Sigmoid colon (tissue), 7 donors: ENCODE measurements around the gene LPP. TPM values are rescaled to one million over a fixed set of nuclear protein-coding genes. Genes with fewer than 3 reads are reported as not detected.

Experiments
- DNase-seq: peaks from one replicate; pipeline ENCODE4 v3.0.0-alpha.2; 2019
- H3K27ac ChIP-seq, 4 donors: fragments of 200-600 bp; sonication (generic); one replicate each; pipeline ENCODE4 v1.5.1; 2016 to 2019; ENCODE audit warnings: mild to moderate bottlenecking in 1 of 4
- H3K27me3 ChIP-seq, 3 donors: fragments of 200-600 bp; sonication (generic); one replicate each; pipeline ENCODE4 v1.5.1; 2019; ENCODE audit warnings: mild to moderate bottlenecking in 1 of 3
- H3K36me3 ChIP-seq, 4 donors: fragments of 200-600 bp; sonication (generic); one replicate each; pipeline ENCODE4 v1.5.1; 2016 to 2019
- H3K4me1 ChIP-seq, 4 donors: fragments of 200-600 bp; sonication (generic); one replicate each; pipeline ENCODE4 v1.5.1; 2017 to 2019
- H3K4me3 ChIP-seq, 4 donors: fragments of 200-600 bp; sonication (generic); one replicate each; pipeline ENCODE4 v1.5.1; 2017 to 2019; ENCODE audit warnings: mild to moderate bottlenecking in 2 of 4, moderate library complexity in 1 of 4
- H3K9me3 ChIP-seq, 4 donors: fragments of 200-600 bp in 3 of 4; sonication (generic) in 3 of 4; one replicate each; pipeline versions ENCODE4 v1.5.1 to v1.6.1; 2013 to 2019
- EP300 ChIP-seq, 4 donors: sonication (generic); formaldehyde crosslinking; IDR thresholded peaks; one replicate each; pipeline ENCODE4 v1.6.1; 2017; ENCODE audit warnings: antibody characterized with exemption in 4 of 4
- POLR2A ChIP-seq, 2 donors: fragments of 450-650 bp; IDR thresholded peaks; one replicate each; pipeline ENCODE4 v1.6.1; 2016; ENCODE audit warnings: antibody characterized with exemption in 2 of 2, mild to moderate bottlenecking in 2 of 2, moderate library complexity in 2 of 2
- POLR2AphosphoS5 ChIP-seq, 4 donors: sonication (generic); formaldehyde crosslinking; IDR thresholded peaks; one replicate each; pipeline ENCODE4 v1.6.1; 2017; ENCODE audit warnings: antibody characterized with exemption in 4 of 4
- WGBS, 2 donors: extraction: QIAGEN DNeasy Blood & Tissue Kit; methylation state at CpG; one replicate each; pipeline ENCODE4 v1.1.7; 2013; 5-methylcytosine and 5-hydroxymethylcytosine counted together
- intact Hi-C: fragments of 100-400 bp; cut with DNase I; formaldehyde crosslinking; loops from one replicate; pipeline ENCODE4 v1.15.1; 2023
- polyA plus RNA-seq, 3 donors: library from polyadenylated mRNA; stranded (reverse); fragments of 200-250 nt; gene quantifications; one replicate each; pipeline ENCODE4 v1.2.3, GENCODE V29; 2013
- total RNA-seq, 4 donors: library from RNA; depleted of rRNA; stranded (reverse); fragments of >200 nt; gene quantifications; one replicate each; pipeline ENCODE4 v1.1.0, GENCODE V29; 2016
- TF ChIP-seq, protein P1 (sequence below), 4 experiments: fragments of 450-650 bp in 3 of 4; fragments of 200-600 bp in 1 of 4; IDR thresholded peaks; one replicate each; pipeline ENCODE4 v1.5.1; 2016 to 2019; ENCODE audit warnings: antibody characterized with exemption in 4 of 4, mild to moderate bottlenecking in 3 of 4, moderate library complexity in 2 of 4
- donor health status: healthy with polysubstance abuse.
- donor health status: Bipolar disorder and iron deficiency.
- donor health status: healthy.

The LPP gene
- total and polyA plus RNA-seq, 7 donors, result 5.3 to 1,773 (median 824) TPM

DNA sequence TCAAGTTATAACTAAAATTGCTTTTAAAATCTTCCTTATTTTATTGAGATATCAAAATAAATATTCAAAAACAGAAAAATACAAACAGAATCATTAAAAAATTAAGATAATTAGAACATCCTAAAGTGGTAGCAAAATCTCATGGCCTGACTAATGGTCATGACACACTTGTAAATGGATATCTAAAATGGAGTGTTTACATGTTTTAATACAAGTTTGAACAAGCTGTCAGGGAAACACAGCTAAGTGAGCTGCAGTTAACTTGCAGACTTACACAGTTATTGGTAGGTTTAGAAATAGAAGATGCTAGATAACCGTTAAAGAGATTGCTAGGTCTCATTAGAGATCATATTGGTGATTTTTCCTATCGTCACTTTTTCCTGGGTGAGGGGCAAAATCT, 242.3 kb downstream of the LPP start:
- H3K27me3 ChIP-seq, result no peaks in the 10 kb centered on the region
- no peak overlapping the region for H3K4me3 ChIP-seq
- peaks cover 0 to 93% (median 79%) of the 10 kb centered on the region in 4 donors for H3K4me1 ChIP-seq
- no peak for TF ChIP-seq EP300 (IDR thresholded peaks at IDR 0.05)
- no peaks in the 10 kb centered on the region for H3K9me3 ChIP-seq
- DNase-seq, result no peak
- WGBS, 2 donors, result 88 to 92% methylated on average over 2 of the region's 2 CpGs
- no peaks in the 10 kb centered on the region for H3K36me3 ChIP-seq
- peak overlapping the region in 2 of 4 donors; percentile 48 to 59 for H3K27ac ChIP-seq
- intact Hi-C loops, result loop anchor here (10.0 kb wide), 1 partner anchor 369 kb away; no protein-coding TSS in a partner anchor

DNA sequence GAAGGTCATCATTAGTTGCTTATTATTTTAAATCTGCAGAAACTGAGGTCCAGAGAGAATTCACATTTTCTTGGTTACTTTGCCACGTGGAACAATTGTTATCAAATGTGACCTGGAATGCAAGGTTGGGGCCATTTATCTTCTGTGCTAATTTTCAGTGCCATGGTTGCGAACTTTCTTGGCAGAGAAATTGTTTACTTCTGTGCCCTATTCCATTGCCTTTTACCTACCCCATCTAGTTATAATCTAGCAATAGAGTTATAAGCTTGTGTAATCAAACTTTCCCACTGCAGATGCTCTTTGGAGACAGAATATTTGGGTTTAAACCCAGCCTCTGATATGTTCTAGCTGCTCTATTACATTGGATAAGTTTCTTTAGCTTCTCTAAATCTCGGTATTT, 242.9 kb downstream of the LPP start:
- Histone ChIP-seq H3K9me3 (no peaks in the 10 kb centered on the region), H3K36me3 (no peaks in the 10 kb centered on the region), H3K27ac (peak overlapping the region; percentile 15 to 59 (median 49)), H3K4me3 (no peak overlapping the region), H3K4me1 (peaks cover 0 to 92% (median 77%) of the 10 kb centered on the region in 4 donors), H3K27me3 (no peaks in the 10 kb centered on the region)
- DNase-seq, result no peak
- TF ChIP-seq POLR2AphosphoS5 (IDR thresholded peaks at IDR 0.05) (no peak), POLR2A (IDR thresholded peaks at IDR 0.05) (no peak), EP300 (IDR thresholded peaks at IDR 0.05) (no peak)
- TF ChIP-seq, protein P1, sequence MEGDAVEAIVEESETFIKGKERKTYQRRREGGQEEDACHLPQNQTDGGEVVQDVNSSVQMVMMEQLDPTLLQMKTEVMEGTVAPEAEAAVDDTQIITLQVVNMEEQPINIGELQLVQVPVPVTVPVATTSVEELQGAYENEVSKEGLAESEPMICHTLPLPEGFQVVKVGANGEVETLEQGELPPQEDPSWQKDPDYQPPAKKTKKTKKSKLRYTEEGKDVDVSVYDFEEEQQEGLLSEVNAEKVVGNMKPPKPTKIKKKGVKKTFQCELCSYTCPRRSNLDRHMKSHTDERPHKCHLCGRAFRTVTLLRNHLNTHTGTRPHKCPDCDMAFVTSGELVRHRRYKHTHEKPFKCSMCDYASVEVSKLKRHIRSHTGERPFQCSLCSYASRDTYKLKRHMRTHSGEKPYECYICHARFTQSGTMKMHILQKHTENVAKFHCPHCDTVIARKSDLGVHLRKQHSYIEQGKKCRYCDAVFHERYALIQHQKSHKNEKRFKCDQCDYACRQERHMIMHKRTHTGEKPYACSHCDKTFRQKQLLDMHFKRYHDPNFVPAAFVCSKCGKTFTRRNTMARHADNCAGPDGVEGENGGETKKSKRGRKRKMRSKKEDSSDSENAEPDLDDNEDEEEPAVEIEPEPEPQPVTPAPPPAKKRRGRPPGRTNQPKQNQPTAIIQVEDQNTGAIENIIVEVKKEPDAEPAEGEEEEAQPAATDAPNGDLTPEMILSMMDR (IDR thresholded peaks at IDR 0.05), result no peak
- intact Hi-C loops, result loop anchor here (10.0 kb wide), 1 partner anchor 368 kb away; no protein-coding TSS in a partner anchor
- WGBS, 2 donors, result 33 to 57% methylated on average over 3 of the region's 3 CpGs

DNA sequence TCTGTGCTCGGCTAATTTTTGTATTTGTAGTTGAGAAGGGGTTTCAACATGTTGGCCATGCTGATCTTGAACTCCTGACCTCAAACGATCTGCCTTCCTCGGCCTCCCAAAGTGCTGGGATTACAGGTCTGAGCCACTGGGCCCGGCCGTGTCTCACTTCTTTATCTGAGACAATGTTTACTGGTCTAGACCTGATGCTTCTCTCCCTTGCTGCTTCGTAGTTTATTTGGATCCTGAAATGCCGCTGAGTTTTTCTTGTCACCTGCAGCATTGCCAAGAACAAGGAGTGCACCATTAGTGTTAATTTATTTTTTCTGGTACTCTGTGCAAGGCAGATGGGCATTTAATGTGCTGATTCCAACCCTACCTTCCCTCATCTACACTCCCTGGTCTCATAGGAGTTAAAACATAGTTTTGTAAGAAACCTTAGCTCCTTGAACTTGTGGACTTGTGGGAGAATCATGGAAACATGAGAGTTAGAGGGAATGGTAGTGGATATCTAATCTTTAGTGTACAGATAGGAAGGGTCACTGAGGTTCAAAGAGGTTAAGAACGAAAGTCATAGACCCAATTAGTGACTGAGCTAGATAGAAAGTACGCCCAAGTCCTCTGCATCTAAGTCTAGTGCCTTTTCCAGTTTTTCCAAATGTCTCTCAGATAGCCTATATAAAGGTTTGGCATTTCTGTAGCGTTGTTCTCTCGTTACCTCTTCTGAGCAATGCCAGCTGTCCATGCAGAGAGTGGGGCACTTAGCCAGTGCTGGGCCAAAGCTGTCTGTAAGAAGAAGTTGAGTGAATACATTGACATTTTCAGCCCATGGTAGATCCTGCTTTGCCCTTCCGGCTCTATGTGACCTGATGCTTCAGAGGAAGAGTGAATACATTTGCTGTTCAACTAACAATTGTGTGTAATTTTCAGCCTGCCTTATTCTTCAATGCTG, 244.1 kb downstream of the LPP start:
- H3K4me3 ChIP-seq, result peak overlapping the region in 1 of 4 donors; percentile 6
- no peaks in the 10 kb centered on the region for H3K9me3 ChIP-seq
- H3K36me3 ChIP-seq, result no peaks in the 10 kb centered on the region
- no peak for DNase-seq
- intact Hi-C loops, result loop anchor here (10.0 kb wide), 1 partner anchor 367 kb away; no protein-coding TSS in a partner anchor
- no peak for TF ChIP-seq EP300 (IDR thresholded peaks at IDR 0.05)
- no peak for TF ChIP-seq POLR2AphosphoS5 (IDR thresholded peaks at IDR 0.05)
- TF ChIP-seq, protein P1 (IDR thresholded peaks at IDR 0.05), result no peak
- no peak for TF ChIP-seq POLR2A (IDR thresholded peaks at IDR 0.05)
- peaks cover 0 to 85% (median 66%) of the 10 kb centered on the region in 4 donors for H3K4me1 ChIP-seq
- H3K27ac ChIP-seq, result peak overlapping the region; percentile 15 to 59 (median 49)
- 92 to 93% methylated on average over 12 of the region's 12 CpGs for WGBS, 2 donors
- H3K27me3 ChIP-seq, result no peaks in the 10 kb centered on the region

DNA sequence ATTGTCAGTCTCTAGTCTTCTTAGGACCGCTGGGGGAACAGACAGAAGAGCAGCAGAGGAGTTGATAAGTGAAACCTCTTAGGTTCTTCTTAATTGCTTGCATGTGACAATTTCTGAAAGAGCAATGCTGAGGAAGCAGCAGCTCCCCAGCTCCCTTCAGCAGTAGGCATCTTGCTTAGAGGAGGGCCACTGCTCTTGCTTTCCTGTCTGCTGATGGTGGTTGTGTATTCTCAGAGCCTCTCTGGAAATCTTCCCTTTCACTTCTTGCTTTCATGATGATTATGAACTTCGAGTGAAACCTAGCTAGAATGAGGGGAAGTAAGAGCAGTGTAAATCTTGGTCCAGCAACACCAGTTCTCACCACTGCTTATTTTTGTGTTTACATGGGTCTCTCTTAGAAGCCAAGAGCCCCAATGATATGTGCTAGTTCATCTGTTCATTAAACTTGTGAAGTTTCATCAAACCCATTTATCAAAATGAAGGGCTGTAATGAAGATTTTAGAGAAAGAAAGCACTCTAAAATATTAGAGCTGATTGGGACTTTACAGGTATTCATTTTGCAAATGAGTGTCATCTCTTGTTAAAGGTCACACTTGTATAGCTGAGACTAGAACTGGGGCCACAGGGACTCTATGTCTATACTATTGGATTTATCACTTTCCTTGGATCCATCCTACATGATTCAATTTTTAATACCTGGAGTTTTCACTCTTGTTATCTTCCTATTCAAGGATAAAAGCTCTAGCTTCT, 246.7 kb downstream of the LPP start:
- H3K27ac ChIP-seq, result peak overlapping the region in 2 of 4 donors; percentile 13 to 24

More for the DNA sequence above, 246.7 kb downstream of the LPP start:
- H3K4me3 ChIP-seq, result no peak overlapping the region
- WGBS, 2 donors, result 40 to 61% methylated on average over 2 of the region's 2 CpGs
- DNase-seq, result no peak
- H3K4me1 ChIP-seq, result peaks cover 0 to 86% (median 56%) of the 10 kb centered on the region in 4 donors
- no peaks in the 10 kb centered on the region for H3K27me3 ChIP-seq
- TF ChIP-seq, protein P1 (IDR thresholded peaks at IDR 0.05), result no peak
- TF ChIP-seq POLR2AphosphoS5 (IDR thresholded peaks at IDR 0.05) (no peak), EP300 (IDR thresholded peaks at IDR 0.05) (no peak), POLR2A (IDR thresholded peaks at IDR 0.05) (no peak)
- H3K36me3 ChIP-seq, result no peaks in the 10 kb centered on the region
- H3K9me3 ChIP-seq, result no peaks in the 10 kb centered on the region
- intact Hi-C loops, result no loop called here
